IPS-NIHi7 (cell line): ENCODE results near the gene NOVA2.

ENCODE experiments used
- DNase-seq: peaks from one replicate; pipeline ENCODE4 v3.0.0; 2012; ENCODE audit warnings: mixed read lengths; ENCODE audit errors: extremely low spot score

NOVA2 gene

DNA sequence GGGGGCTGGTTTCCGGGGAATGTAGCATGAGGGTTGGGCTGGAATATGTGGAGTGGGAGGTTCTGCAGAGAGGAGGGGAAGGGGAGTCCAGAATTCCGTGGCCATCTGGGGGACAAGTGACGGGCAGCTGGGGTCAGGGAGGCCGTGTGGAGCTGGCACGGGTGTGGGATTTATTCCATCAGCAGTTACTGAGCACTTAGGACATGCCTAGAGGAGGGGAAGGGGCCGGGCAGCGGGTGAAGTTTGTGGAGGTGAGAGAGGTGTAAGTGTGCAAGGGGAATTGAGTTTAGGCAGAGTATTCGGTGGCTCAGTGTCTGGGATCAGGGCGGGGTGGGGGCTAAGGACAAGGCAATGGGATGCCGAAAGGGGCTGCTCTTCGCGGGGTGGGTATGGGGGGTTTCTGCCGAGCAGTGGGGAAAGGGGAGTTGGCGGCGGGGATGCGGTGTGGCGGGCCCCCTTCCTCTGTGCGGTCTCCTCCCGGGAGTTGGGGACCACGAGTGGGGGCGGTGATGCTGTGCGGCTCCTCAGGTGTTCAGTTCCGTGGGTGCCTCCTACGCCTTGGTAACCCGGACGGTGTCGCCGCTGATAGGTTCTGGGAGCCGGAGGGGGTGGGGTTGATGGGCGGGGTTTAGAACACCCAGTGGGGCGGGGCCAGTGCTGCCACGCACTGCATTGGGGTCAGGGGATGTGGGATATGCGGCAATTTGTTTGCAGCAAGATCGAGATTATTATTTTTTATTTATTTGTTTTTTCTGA is 27.0 kb upstream of the NOVA2 start:
- peak; percentile 87 for DNase-seq

DNA sequence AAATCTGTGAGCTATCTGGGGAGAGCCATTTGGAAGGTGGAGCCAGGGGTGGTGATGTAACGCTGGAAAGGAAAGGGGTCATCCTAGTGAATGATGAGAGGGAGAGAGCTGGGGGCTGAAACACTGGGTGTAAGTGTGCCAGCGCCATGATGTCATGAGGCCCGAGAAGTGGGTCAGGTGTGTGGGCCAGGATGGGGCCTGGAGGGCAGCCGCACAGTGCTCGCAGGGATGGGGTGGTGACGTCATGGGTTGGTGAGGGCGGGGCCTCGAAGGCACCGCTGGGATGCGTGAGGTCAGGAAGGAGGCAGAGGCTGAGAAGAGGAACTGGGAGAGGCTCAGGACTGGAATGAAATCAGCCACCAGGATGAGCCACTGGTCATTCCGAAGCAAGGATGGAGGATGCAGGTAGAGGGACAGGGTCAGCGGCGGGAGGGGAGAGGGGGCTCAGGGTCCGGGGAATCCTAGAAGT is 26.0 kb upstream of the NOVA2 start:
- DNase-seq: peak; percentile 70

DNA sequence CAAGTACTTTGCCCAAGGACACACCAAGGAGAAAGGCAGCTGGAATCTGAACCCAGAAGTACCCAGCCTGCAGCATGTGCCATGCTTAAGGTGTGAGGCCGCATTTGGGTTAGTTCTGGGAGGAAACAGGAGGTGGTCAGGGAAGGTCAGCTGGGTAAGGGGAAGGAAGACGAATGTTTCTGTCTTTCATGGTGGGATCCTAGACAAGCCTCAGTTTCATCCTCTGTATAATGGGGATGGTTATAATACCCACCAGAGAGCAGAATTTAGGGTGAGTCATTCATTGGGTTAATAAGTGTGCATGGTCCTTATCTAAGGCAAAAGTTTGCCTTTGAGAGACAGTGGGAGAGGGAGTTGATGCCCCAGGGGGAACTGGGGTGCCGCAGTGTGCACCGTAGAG is 25.2 kb upstream of the NOVA2 start:
- DNase-seq: no peak

DNA sequence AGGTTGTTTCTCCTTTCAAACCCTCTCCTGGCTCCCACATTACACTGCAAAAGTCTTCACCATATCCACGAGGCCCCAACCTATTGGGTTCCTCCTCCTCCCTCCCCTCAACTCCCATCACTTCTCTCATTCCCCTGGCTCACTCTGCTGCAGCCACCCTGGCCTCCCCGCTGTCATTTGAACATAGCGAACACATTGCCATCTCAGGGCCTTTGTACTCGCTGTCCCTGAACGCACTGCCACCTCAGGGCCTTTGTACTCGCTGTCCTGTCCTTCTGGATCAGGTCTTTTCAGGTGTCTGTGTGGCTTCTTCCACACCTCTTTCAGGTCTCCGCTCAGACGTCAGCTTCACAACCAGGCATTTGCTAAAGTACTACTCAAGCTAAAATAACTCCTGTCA is 23.3 kb upstream of the NOVA2 start:
- DNase-seq: no peak

DNA sequence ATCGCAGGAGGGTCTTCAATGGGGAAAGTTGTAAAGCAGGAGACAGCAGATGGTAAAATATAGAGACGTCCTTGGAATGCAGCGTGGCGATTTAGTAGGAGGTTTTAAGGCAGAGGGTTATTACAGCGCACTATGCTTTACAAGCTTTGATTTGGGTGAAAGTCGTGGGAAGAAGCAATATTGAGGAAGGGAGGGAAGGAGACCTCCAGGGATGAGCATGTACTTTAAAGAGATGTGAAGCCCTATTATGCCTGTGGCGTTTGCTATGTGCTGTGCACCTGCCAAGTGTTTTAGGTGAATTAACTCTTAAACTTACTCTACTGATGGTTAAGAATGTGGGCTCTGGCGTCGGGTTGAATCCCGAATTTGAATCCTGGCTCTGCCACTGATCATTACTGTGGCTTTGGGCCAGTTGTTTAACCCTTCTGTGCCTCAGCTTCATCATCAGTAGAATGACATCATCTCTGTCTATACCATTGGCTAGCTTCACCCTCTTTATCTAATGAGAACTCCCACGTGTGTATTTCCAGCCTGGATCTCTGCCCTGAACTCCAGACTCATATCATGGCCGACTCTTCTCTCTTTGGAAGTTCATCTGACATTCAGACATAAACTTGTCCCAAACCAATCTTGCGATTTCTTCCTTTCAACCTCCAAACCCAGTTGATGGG is 22.2 kb upstream of the NOVA2 start:
- DNase-seq: no peak

DNA sequence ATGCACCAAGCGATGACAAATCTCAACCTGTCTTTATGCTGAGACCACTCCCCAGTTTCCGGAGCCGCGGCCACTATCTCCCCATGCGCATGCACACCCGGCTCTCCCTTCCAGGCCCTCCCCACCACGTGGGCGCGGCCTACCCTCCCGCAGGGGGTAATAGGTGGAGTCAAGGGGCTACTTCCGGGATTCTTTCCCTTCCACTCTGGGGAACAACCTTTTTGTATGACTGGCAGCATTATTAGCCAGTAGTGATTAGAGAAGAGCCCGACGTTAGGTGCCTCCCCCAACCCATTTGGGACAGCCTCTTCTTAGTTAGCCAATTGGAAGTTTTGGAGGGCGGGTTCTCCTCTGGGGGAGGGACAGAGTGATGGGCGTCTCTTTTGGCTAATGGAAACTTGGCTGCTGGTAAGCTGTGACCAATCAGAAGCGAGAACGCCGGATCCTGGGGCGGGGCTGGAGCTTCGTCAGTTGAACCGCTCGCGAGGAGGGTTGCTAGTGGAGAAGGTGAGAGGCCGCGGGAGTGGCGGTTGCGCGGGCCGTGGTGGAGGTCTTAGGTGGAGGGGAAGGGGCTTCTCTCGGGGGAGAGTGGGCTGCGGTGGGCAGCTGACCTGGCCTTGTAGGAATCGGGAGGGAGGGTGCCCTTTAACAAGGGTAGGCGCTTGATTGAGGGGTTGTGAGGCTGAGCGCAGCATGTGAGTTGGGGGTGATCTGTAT is 21.5 kb upstream of the NOVA2 start, which contains the start of gene CCDC61:
TSS of gene CCDC61 (plus strand) at position 470 of the 717 bp plus-strand sequence. CDS start 7,552 bp downstream, outside the sequence.
- peak; percentile 98 for DNase-seq

DNA sequence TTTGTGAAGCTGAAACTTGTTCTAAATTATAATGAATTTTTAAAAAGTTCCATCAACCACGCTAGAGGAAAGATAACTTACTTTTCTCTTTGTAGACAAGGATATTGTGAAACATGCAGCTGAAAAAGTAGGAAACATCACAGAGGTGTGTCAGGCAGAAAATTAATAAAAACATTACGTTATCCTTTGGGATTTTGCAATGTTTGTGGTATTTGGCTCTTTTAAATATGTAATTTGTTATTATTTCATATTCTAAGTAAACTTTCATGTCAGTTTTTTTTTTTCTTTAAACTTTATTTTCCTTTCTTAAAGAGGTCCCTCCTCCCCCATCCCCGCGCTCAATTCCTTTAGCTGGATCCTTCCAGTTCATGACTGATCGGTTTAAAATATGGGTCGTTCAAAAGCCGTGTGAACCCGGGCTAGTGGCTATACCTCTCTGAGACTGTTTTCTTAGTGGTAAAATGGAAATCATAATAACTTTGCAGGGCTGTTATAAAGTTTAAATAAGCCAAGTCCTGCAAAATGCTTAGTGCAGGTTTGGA is 20.9 kb upstream of the NOVA2 start:
- no peak for DNase-seq

DNA sequence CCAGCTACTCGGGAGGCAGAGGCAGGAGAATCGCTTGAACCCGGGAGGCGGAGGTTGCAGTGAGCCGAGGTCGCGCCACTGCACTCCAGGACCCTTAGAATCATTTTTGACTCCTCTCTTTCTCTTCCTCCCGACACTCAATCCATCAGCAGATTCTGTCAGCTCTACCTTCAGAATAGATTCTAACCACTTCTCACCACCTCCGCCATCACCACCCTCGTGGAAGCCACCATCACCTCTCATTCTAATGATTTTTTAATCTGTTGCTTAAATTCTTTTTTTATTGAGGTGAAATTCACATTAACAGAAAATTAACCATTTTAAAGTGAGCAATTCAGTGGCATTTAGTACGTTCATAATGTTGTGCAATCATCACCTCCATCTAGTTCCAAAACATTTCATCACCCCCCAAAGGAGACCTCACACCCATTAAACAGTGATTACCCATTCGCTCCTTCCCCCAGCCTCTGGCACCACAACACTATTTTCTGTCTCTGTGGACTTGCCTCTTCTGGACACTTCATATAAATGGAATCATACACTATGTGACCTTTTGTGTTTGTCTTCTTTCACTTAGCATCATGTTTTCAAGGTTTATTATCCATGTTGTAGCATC is 16.6 kb upstream of the NOVA2 start:
- no peak for DNase-seq

DNA sequence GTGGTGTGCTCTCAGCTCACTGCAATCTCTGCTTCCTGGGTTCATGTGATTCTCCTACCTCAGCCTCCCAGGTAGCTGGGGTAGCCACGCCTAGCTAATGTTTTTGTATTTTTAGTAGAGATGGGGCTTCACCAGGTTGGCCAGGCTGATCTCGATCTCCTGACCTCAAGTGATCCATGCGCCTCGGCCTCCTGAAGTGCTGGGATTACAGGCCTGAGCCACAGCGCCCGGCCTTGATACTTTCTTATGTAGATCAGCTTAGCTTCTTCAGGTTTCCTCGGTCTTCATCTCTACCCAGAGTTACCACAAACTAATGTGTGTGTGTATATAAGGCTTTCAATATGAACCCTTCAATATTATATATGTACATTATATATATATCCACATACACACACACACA is 11.7 kb upstream of the NOVA2 start:
- no peak for DNase-seq

DNA sequence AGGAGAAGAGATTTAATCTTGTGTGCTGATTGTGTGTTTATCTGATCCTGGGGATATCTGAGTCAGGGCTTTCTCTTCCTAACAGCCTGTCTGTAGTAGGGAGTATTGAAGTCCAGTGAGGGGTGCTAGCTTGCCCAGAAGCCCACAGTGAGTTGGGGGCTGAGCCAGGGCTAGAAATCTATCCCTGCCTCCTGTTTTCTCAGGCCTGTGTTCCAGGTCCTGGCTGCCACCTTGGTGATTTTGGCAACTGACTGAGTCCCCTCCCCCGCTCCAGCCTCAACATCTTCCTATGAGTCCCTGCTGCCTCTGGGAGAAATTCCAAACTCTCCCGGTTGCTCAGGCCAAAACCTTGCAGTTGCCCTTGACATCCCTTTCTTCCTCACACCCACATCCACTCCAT is 7.7 kb upstream of the NOVA2 start:
- DNase-seq: no peak

DNA sequence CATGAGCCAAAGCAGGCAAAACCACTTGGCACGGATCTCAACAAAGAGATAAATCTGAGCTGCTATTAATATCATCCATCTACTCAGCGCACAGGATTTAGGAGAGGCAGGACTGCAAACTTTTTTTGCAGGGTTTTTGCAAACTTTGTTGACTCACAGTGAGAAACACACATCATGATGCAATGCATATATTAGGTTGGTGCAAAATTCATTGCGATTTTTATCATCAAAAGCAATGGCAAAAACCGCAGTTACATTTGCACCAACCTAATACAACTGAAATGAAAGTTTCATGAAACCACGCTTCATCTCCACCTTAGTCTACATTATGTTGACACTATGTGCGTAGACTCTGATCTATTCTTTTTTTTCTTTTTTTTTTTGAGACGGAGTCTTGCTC is 4.5 kb upstream of the NOVA2 start:
- no peak for DNase-seq

DNA sequence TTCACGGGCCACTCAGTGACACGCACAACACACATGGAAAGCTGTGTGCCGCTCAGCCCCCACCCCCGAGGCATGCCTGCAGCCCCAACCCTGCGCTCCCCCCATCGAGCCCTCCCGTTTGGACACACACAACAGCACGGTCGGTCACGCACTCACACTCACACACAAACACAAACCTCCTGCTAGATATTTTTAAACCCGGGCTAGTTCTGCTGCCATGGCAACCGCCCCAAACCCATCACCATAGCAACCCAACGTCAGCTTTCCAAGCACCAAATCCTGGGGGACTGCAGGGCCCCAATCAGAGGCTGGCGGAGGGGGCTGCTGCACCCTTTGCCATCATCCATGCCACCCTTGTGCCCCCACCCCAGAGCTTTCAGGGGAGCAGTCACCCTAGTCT is 2.5 kb upstream of the NOVA2 start:
- no peak for DNase-seq

DNA sequence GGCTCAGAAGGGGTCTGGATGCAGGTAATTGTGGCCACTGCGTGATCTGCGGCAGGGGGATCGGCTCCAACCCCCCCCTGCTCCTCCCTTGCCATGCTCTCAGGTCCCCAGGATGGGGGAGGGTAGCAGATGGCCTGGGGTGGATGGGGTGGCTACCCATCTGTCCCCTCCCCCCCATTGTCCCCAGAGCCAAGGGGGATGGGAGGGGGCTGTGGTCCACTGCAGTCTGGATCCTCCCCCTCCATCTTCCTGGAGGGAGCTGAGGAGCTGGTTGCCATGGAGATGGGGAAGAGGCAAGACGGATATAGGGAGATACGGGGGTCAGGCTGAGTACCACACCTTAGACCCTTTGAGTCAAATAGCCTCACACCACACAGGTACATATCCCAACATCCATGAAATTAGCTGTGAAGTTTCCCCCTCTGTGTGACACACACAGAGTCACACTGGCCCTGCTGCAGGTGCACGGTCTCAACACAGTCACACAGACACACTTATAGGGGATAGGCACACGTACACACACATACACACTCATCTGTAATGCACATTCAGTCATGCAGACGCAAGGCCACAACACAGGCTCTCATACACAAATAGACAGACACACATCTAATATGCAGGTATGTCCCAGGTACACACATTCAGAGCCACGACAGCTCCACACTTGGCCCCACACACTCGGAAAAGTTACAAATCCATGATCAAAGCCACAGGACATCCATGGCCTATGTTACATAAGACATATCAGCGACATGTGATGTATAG is 1.8 kb upstream of the NOVA2 start:
- no peak for DNase-seq

DNA sequence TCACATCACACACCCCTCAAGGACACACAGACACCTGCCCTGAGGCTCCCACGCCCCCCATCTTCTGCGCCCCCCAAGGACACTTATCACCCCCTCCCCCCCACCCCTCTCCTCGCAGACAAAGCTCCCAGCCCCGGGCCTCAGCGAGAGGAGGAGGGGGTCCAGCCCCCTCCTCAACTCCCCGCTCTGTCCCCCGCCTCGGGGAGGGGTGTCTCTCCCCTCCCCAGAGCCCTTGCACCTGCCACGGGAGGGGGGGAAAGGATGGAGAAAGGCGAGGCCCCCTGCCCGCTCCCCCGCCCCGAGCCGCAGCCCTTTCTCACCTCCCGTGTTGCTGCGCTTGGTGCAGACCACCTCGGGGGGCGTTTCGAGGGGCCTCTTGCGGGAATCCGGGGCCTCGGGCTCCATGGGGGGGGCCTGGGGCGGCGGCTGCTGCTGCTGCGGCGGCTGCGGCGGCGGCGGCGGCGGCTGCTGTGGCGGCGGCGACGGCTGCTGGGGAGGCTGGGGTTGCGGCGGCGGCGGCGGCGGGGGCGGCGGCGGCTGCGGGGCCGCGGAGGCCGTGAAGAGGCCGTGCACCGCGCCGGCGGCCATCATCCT is 621 bp downstream of the NOVA2 start:
- DNase-seq: no peak

DNA sequence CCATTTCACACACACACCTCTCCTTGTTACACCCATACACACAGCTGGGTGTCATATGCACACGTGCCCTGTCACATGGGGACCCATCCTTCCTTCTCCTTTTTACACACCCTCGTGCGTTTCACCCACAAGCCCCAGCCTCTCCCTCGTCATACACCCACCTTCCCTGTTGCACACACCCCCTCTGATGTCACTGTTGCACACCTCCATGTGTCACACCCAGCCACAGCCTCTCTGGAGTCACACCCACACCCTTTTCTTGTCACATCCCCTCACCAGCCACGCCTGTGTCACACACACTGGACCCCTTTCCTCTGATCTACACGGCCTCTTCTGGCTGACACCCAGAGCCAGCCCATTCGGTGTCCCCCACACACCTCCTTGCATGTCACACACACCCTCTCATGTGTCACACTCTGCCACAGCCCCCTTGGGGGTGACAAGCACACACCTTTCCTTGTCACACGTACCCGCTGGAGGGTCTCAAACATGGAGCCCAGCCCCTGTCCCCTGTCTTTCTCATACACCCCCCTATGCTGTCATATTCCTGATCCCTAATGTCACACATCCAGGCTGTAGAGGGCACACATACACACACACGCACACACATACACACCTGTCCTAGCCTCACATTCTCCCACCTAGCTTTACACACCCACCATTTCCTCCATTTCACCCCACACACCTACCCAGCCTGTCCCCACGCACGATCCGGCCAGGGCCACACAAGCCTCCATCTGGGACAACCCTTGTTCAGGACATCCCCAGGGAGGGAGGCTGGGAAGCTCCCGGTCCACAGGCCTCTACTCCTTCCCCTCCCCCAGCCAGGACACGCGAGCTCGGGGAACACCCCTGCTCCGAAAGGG is 1.4 kb downstream of the NOVA2 start:
- no peak for DNase-seq

DNA sequence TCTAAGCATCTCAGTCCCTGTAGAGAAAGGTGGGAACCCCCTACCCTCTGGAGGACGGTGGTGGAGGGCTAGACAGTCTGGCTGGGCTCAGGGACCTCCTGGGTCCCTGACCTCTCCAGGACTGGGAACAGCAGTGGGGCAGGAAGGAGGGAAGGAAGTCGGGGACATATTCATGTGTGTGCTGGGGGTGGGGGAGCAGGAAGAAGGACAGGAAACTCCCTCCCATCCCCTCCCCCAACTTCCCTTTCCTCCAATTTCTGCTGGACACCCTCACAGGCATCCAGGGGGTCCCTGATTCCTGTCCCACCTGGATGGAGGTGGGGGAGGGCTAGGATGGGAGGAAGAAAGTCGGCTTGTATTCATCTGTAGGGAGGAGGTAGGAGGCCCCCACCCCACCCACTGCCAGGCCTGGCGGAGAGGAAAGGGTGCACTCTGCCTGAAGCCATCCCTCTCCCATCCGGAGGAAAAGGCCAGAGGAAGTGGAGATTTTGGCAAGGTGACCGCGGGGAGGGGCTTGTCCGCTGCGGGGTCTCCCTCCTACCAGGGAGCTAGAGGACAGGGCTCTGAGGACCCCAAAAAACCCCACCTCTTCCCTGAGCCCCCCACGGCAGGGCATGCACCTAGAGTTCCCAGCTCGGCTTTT is 2.3 kb downstream of the NOVA2 start:
- DNase-seq: no peak

DNA sequence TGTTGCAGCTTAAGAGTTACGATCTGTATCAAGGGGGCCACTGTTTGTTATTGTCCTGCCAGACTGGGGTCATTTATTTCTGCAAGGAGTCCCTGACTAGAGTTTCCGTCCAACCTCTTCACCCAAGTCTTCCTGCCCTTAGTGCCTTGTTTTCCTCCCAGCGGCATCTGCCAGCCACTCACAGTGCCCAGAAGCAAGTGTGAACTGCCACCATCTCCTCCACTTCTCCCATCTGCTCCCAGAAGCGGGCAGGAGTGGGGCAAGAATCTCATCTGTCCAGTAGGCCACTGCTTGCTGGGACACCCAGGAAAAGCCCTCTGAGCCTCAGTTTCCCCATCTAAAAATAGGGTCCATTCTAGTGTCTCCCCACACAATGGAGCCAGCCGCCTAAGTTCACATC is 4.0 kb downstream of the NOVA2 start:
- no peak for DNase-seq

DNA sequence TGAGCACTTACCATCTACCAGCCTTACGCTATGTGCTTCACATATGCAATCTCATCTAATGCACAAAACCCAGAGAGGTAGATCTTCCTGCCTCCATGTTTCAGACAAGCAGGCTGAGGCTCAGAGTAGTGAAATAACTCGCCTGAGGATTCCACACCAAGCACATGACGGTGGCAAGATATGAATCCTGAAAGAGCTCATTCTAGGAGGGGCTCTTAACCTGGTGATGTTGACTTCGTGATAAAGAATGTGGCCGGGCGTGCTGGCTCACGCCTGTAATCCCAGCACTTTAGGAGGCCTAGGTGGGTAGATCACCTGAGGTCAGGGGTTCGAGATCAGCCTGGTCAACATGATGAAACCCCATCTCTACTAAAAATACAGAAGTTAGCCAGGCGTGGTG is 5.0 kb downstream of the NOVA2 start:
- no peak for DNase-seq

DNA sequence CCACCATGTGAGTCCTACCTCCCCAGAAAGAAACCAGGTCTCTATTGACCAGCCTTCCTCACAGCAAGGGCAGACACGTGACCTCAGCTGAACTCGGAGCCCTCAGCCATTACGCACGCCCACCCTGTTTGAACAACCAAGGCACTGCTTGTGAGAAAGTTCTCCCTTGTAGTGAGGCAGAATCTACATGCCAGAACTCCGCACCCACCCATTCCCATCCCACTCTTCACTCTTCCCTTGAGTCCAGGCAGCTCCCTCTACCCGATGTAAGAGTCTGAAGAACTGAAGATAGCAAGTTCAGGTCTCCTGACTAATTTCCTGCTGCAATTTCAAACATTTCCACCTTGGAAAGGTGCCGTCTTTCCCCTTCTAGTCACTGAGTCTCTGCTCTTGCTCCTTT is 6.4 kb downstream of the NOVA2 start:
- DNase-seq: no peak
